Glutamatergic neuron (in vitro differentiated cells): ENCODE measurements around the gene SLC45A3. TPM values are rescaled to one million over a fixed set of nuclear protein-coding genes. Genes with fewer than 3 reads are reported as not detected.

ENCODE experiments used
- DNase-seq: peaks from one replicate; pipeline ENCODE4 v3.0.0; 2022
- H3K27ac Mint-ChIP-seq: one replicate; pipeline ENCODE4 v1.8.0; 2020; ENCODE audit warnings: mild to moderate bottlenecking, mixed read lengths, inconsistent platforms; ENCODE audit not compliant: unreplicated experiment
- H3K27me3 Mint-ChIP-seq: one replicate; pipeline ENCODE4 v1.8.0; 2020; ENCODE audit warnings: mild to moderate bottlenecking, moderate library complexity, mixed read lengths, inconsistent platforms; ENCODE audit not compliant: unreplicated experiment
- H3K36me3 Mint-ChIP-seq: one replicate; pipeline ENCODE4 v1.8.0; 2020; ENCODE audit warnings: mild to moderate bottlenecking, mixed read lengths, inconsistent platforms; ENCODE audit not compliant: unreplicated experiment
- H3K4me1 Mint-ChIP-seq: one replicate; pipeline ENCODE4 v1.8.0; 2020; ENCODE audit warnings: mild to moderate bottlenecking, low read depth, mixed read lengths, inconsistent platforms; ENCODE audit not compliant: unreplicated experiment
- H3K4me3 Mint-ChIP-seq: one replicate; pipeline ENCODE4 v1.8.0; 2020; ENCODE audit warnings: mild to moderate bottlenecking, mixed read lengths, inconsistent platforms; ENCODE audit not compliant: unreplicated experiment
- H3K9me3 Mint-ChIP-seq: one replicate; pipeline ENCODE4 v1.8.0; 2020; ENCODE audit warnings: mild to moderate bottlenecking, moderate library complexity, mixed read lengths, inconsistent platforms; ENCODE audit not compliant: unreplicated experiment
- total RNA-seq: library from RNA; stranded (reverse); fragmentation: NEBNext Ultra II Directional; extraction: Animal tissue kit (Norgen Biotek cat#: 25700); gene quantifications from one replicate; pipeline ENCODE4 v1.2.1, GENCODE V29; 2021; ENCODE audit not compliant: unreplicated experiment
- TF ChIP-seq, protein P1 (sequence below): fragments of 200-600 bp; sonication (generic); IDR thresholded peaks from one replicate; pipeline ENCODE4 v1.5.0; 2021; ENCODE audit not compliant: partially characterized antibody, unreplicated experiment

The SLC45A3 gene
- total RNA-seq, 1 donor from 2014 or later: 3.7 TPM

DNA sequence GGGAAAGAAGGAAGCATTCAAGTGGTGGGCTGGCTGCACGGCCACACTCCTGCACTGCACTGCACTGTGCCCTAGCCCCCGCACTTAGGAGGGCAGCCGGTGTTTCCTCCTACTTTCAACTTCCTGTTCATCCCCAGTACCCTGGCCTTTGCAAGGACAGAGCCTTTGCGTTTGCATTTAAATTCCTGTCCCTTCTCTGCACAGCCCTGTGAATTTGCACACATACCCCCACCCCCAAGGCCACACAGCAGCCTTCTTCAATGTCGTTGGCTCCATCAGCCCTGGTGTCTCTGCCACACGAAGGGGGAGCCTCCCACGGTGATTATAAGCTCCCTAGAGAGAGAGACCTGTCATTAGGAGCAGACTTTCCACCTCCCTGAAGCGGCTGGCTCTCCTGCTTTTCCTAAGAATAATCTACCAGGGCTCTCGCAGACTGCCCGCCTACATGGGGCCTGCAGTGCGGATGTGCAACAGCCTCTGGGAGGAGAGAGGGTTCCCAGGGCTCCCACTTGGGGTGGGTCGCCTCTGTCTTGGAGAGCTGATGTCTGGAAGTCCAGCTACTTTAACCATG lies 13.2 kb upstream of the SLC45A3 start:
- H3K9me3 Mint-ChIP-seq: no peaks in the 10 kb centered on the region
- peak overlapping the region; percentile 12 for H3K4me3 Mint-ChIP-seq
- TF ChIP-seq, protein P1, sequence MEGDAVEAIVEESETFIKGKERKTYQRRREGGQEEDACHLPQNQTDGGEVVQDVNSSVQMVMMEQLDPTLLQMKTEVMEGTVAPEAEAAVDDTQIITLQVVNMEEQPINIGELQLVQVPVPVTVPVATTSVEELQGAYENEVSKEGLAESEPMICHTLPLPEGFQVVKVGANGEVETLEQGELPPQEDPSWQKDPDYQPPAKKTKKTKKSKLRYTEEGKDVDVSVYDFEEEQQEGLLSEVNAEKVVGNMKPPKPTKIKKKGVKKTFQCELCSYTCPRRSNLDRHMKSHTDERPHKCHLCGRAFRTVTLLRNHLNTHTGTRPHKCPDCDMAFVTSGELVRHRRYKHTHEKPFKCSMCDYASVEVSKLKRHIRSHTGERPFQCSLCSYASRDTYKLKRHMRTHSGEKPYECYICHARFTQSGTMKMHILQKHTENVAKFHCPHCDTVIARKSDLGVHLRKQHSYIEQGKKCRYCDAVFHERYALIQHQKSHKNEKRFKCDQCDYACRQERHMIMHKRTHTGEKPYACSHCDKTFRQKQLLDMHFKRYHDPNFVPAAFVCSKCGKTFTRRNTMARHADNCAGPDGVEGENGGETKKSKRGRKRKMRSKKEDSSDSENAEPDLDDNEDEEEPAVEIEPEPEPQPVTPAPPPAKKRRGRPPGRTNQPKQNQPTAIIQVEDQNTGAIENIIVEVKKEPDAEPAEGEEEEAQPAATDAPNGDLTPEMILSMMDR: no peak
- H3K36me3 Mint-ChIP-seq: no peaks in the 10 kb centered on the region
- no peak overlapping the region for H3K27ac Mint-ChIP-seq
- no peak for DNase-seq
- peaks cover 4% of the 10 kb centered on the region for H3K4me1 Mint-ChIP-seq
- H3K27me3 Mint-ChIP-seq: peaks cover 6% of the 10 kb centered on the region

DNA sequence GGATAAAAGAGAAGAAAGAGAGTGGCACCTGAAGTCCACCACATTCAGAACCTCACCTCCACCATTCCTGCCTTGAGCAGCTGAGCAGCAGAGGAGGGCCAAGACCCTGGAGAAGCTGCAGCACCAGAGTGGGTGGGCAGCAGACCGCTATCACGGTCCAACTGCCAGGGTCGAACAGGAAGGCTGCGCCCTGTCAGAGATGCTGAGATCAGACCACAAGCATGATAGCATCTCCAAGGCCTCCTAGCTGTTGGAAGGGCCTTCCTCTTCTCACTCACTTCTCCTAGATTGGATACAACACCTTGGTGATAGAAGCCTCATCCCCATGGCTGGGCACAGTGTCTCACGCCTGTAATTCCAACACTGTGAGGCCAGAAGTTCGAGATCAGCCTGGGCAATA lies 12.1 kb upstream of the SLC45A3 start:
- Mint-ChIP-seq H3K4me3 (no peak overlapping the region), H3K27me3 (peaks cover 2% of the 10 kb centered on the region)

GRCh38 chr1:205690122-205690756 lies 9.9 kb upstream of the SLC45A3 start:
- no peak overlapping the region for H3K4me3 Mint-ChIP-seq
- H3K9me3 Mint-ChIP-seq: no peaks in the 10 kb centered on the region
- H3K27ac Mint-ChIP-seq: no peak overlapping the region
- DNase-seq: no peak
- no peaks in the 10 kb centered on the region for H3K36me3 Mint-ChIP-seq
- peaks cover 4% of the 10 kb centered on the region for H3K4me1 Mint-ChIP-seq
- TF ChIP-seq, protein P1: no peak
- H3K27me3 Mint-ChIP-seq: no peaks in the 10 kb centered on the region

More for the DNA sequence above, 12.1 kb upstream of the SLC45A3 start:
- Mint-ChIP-seq H3K27ac (no peak overlapping the region), H3K36me3 (no peaks in the 10 kb centered on the region), H3K4me1 (peaks cover 4% of the 10 kb centered on the region), H3K9me3 (no peaks in the 10 kb centered on the region)
- TF ChIP-seq, protein P1: no peak
- no peak for DNase-seq

DNA sequence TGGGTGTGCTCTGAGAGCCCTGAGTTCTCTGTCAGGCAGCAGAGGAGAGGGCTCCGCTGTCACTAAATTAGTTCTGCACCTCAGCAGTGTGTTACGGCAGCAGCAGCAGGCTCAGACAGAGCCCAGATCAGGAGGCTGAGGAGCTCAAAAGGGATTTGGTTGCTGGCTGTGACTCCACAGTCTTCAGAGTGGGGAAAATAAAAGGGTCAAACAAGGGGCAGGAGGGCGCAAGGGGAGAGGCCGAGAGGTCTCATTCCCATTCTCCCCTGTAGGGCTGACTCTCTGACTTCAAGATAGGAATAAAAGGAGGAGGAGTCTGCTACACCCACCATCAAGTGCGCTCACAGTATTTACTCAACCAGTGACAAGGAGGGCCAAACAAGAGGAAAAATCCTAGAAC lies 9.2 kb upstream of the SLC45A3 start:
- TF ChIP-seq, protein P1: no peak
- H3K4me1 Mint-ChIP-seq: peaks cover 4% of the 10 kb centered on the region
- no peaks in the 10 kb centered on the region for H3K27me3 Mint-ChIP-seq
- no peak overlapping the region for H3K4me3 Mint-ChIP-seq
- H3K36me3 Mint-ChIP-seq: no peaks in the 10 kb centered on the region
- H3K9me3 Mint-ChIP-seq: no peaks in the 10 kb centered on the region
- no peak overlapping the region for H3K27ac Mint-ChIP-seq
- DNase-seq: no peak
